Measurements from ENCODE around the gene BPNT1. TPM values are rescaled to one million over a fixed set of nuclear protein-coding genes. Genes with fewer than 3 reads are reported as not detected.

Gene BPNT1
- total and polyA plus RNA-seq, 2 donors (not counting 1 experiment from before 2014, with no cell fraction given): 18.3 to 24.4 TPM

DNA sequence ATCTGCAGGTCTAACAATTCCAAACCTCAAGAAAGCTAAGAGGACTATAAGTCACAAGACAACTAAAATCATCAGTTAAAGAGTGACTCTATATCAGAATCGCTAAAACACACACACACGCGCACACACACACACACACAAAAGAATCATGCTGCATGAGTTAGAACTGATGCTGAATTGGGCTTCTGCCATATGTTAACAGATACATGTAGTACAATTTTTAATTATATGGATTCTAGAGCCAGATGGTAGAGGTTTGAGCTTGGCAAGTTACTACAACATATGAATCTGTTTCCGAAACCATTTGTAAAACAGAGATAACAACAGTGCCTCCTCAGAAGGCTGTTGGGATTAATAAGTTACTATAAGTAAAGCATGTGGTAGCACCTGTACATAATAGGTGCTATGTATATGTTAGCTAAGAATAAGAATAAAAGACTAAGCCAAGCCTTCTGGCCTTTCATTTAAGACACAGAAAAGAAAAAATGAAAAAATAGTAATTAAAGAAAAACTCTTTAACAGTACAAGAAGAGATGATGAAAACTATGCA is 61.2 kb downstream of the BPNT1 start:
- Mint-ChIP-seq H3K4me1 (no peaks in the 10 kb centered on the region), H3K4me3 (no peak overlapping the region), H3K27me3 (no peaks in the 10 kb centered on the region), H3K9me3 (ENCODE audit: insufficient read depth) (no peaks in the 10 kb centered on the region), H3K27ac (no peak overlapping the region)
- intact Hi-C loops (cut with micrococcal nuclease): no loop called here
- H3K79me2 ChIP-seq (ENCODE audit: control insufficient read depth, insufficient read depth, low read length): no peaks in the 10 kb centered on the region
- H3K27ac ChIP-seq (ENCODE audit: low read length in 2 of 2): no peak overlapping the region
- no peak for ATAC-seq (ENCODE audit: low read depth)
- CTCF ChIA-PET: no interaction called here
- POLR2A ChIA-PET: no interaction called here
- no peak overlapping the region for H3K4me2 ChIP-seq (replicated peaks; ENCODE audit: low read depth, low read length, poor library complexity, severe bottlenecking)
- H3K36me3 ChIP-seq (replicated peaks in 1 of 2; ENCODE audit: control extremely low read depth in 1 of 2, control insufficient read depth in 1 of 2, extremely low read depth in 1 of 2, insufficient read depth in 2 of 2, low read length in 1 of 2): peaks cover 10 to 63% of the 10 kb centered on the region in 2 experiments
- no peaks in the 10 kb centered on the region for H3K9me3 ChIP-seq (ENCODE audit: control extremely low read depth in 1 of 3, control insufficient read depth in 2 of 3, insufficient read depth in 1 of 3, low read length in 2 of 3)
- no peak for DNase-seq
- no peak overlapping the region for H3K9ac ChIP-seq (ENCODE audit: low read length)
- H3K4me3 ChIP-seq (ENCODE audit: control extremely low read depth in 1 of 5, extremely low read depth in 1 of 5, insufficient read depth in 1 of 5, low read depth in 2 of 5, low read length in 4 of 5): no peak overlapping the region
- TF ChIP-seq EZH2 (IDR thresholded peaks at IDR 0.05; ENCODE audit: borderline replicate concordance, insufficient read depth, low read depth, low read length, poor library complexity, severe bottlenecking): no peak
- TF ChIP-seq, protein P1, sequence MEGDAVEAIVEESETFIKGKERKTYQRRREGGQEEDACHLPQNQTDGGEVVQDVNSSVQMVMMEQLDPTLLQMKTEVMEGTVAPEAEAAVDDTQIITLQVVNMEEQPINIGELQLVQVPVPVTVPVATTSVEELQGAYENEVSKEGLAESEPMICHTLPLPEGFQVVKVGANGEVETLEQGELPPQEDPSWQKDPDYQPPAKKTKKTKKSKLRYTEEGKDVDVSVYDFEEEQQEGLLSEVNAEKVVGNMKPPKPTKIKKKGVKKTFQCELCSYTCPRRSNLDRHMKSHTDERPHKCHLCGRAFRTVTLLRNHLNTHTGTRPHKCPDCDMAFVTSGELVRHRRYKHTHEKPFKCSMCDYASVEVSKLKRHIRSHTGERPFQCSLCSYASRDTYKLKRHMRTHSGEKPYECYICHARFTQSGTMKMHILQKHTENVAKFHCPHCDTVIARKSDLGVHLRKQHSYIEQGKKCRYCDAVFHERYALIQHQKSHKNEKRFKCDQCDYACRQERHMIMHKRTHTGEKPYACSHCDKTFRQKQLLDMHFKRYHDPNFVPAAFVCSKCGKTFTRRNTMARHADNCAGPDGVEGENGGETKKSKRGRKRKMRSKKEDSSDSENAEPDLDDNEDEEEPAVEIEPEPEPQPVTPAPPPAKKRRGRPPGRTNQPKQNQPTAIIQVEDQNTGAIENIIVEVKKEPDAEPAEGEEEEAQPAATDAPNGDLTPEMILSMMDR (IDR thresholded peaks at IDR 0.05): no peak
- H2AFZ ChIP-seq (ENCODE audit: insufficient read depth, low read depth, low read length, poor library complexity, severe bottlenecking): no peak overlapping the region
- no peaks in the 10 kb centered on the region for H3K27me3 ChIP-seq (replicated peaks in 1 of 4; ENCODE audit: control extremely low read depth in 1 of 4, control insufficient read depth in 3 of 4, insufficient read depth in 4 of 4, low read length in 3 of 4)
- WGBS (ENCODE audit: insufficient coverage): no CpG with 5 or more reads among the region's 4 CpGs
- no peaks in the 10 kb centered on the region for H3K4me1 ChIP-seq (ENCODE audit: control insufficient read depth in 2 of 2, insufficient read depth in 2 of 2, low read length in 2 of 2)
- H4K20me1 ChIP-seq (ENCODE audit: control insufficient read depth, insufficient read depth, low read length, poor library complexity, severe bottlenecking): no peaks in the 10 kb centered on the region

DNA sequence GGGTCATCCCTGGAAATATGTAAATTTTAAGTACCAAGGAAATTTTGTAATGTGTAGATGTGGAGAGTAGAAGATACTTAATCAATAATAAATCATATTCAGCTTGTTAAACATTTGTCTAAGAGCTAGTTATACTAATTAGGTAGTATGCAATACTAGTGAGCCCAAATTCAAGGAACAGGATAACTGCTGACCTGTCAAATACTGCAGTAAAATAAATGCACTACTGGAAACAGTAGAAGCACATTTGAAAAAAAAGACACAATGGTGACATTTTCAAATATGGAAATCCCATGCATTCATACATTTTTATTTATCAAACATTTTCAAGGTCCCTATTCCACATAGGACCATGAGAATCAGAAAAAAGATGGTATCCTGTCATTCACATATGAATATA is 70.5 kb downstream of the BPNT1 start:
- H2AFZ ChIP-seq (ENCODE audit: insufficient read depth, low read depth, low read length, poor library complexity, severe bottlenecking): no peak overlapping the region
- H3K4me3 ChIP-seq (ENCODE audit: control extremely low read depth in 1 of 5, extremely low read depth in 1 of 5, insufficient read depth in 1 of 5, low read depth in 2 of 5, low read length in 4 of 5): no peak overlapping the region
- Mint-ChIP-seq H3K4me1 (no peaks in the 10 kb centered on the region), H3K27me3 (no peaks in the 10 kb centered on the region), H3K27ac (no peak overlapping the region), H3K4me3 (no peak overlapping the region), H3K9me3 (ENCODE audit: insufficient read depth) (no peaks in the 10 kb centered on the region)
- intact Hi-C loops (cut with micrococcal nuclease): no loop called here
- H3K27me3 ChIP-seq (replicated peaks in 1 of 4; ENCODE audit: control extremely low read depth in 1 of 4, control insufficient read depth in 3 of 4, insufficient read depth in 4 of 4, low read length in 3 of 4): no peaks in the 10 kb centered on the region
- peaks cover 24 to 86% of the 10 kb centered on the region in 2 experiments for H3K36me3 ChIP-seq (replicated peaks in 1 of 2; ENCODE audit: control extremely low read depth in 1 of 2, control insufficient read depth in 1 of 2, extremely low read depth in 1 of 2, insufficient read depth in 2 of 2, low read length in 1 of 2)
- ChIA-PET CTCF (no interaction called here), POLR2A (no interaction called here)
- H3K4me1 ChIP-seq (ENCODE audit: control insufficient read depth in 2 of 2, insufficient read depth in 2 of 2, low read length in 2 of 2): no peaks in the 10 kb centered on the region
- no peak for DNase-seq
- no peak overlapping the region for H3K27ac ChIP-seq (ENCODE audit: low read length in 2 of 2)
- no peak overlapping the region for H3K9ac ChIP-seq (ENCODE audit: low read length)
- no peak overlapping the region for H3K4me2 ChIP-seq (replicated peaks; ENCODE audit: low read depth, low read length, poor library complexity, severe bottlenecking)
- no peaks in the 10 kb centered on the region for H4K20me1 ChIP-seq (ENCODE audit: control insufficient read depth, insufficient read depth, low read length, poor library complexity, severe bottlenecking)
- TF ChIP-seq EZH2 (IDR thresholded peaks at IDR 0.05; ENCODE audit: borderline replicate concordance, insufficient read depth, low read depth, low read length, poor library complexity, severe bottlenecking): no peak
- TF ChIP-seq, protein P1 (IDR thresholded peaks at IDR 0.05): no peak
- ATAC-seq (ENCODE audit: low read depth): no peak
- no peaks in the 10 kb centered on the region for H3K9me3 ChIP-seq (ENCODE audit: control extremely low read depth in 1 of 3, control insufficient read depth in 2 of 3, insufficient read depth in 1 of 3, low read length in 2 of 3)
- no peaks in the 10 kb centered on the region for H3K79me2 ChIP-seq (ENCODE audit: control insufficient read depth, insufficient read depth, low read length)
